Breast epithelium (tissue), 3 donors: ENCODE data around the gene C2CD3.

ENCODE experiments used
- POLR2A ChIP-seq: fragments of 450-650 bp; IDR thresholded peaks from one replicate; pipeline ENCODE4 v1.6.1; 2016; ENCODE audit warnings: antibody characterized with exemption, mild to moderate bottlenecking, moderate library complexity
- TF ChIP-seq, protein P1 (sequence below), 3 donors: fragments of 450-650 bp; IDR thresholded peaks; one replicate each; pipeline ENCODE4 v1.5.1; 2016 to 2017; ENCODE audit warnings: antibody characterized with exemption in 3 of 3, mild to moderate bottlenecking in 3 of 3, moderate library complexity in 3 of 3

DNA sequence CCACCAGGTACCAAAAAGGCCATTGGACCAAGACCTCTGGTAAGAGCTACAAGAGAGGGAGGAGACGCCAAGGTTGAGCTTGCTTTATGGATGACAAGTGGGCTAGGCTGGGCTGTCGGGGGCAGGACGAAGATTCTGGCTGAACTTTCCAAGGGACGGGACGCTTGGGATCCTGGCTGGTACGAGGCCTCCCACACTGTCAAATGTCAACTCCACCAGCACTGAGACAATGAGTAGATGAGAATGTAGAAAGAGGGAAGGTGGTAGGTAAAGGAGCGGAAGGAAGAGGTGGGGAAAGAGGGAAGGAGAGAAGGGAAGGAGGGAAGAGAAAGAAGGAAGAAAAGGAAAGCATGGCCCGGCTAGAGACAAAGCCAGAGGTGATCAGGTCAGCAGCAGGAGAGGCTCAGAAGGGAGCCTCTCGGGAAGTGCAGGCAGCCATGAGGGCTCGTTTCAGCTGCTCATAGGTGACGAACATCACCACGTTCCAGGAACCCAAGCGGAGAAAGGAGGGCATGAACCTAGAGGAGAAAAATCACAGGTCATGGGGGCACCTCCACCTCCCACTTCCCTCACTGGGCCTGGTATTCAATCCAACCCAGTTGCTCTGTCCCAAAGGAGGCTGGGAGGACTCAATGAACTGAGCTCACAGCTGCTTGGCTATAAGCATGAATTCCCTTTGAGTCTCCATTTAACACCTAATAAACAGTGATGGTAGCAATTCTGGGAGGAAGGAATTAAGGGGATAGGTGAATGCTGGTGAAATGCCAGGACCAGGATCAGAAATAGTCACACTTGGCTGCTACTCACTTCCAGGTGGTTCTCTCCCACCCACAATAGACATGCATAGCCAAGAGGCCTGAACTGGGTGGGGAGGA, 196.0 kb downstream of the C2CD3 start:
- TF ChIP-seq, protein P1, sequence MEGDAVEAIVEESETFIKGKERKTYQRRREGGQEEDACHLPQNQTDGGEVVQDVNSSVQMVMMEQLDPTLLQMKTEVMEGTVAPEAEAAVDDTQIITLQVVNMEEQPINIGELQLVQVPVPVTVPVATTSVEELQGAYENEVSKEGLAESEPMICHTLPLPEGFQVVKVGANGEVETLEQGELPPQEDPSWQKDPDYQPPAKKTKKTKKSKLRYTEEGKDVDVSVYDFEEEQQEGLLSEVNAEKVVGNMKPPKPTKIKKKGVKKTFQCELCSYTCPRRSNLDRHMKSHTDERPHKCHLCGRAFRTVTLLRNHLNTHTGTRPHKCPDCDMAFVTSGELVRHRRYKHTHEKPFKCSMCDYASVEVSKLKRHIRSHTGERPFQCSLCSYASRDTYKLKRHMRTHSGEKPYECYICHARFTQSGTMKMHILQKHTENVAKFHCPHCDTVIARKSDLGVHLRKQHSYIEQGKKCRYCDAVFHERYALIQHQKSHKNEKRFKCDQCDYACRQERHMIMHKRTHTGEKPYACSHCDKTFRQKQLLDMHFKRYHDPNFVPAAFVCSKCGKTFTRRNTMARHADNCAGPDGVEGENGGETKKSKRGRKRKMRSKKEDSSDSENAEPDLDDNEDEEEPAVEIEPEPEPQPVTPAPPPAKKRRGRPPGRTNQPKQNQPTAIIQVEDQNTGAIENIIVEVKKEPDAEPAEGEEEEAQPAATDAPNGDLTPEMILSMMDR (IDR thresholded peaks at IDR 0.05), result no peak
- TF ChIP-seq POLR2A, result no peak
